HG03097 (cell line): Measurements from ENCODE around the gene TNNC1.

ENCODE experiments used
- ATAC-seq: cut with Tn5 transposase; IDR thresholded peaks from one replicate; pipeline ENCODE4 v1.9.1; 2021; ENCODE audit not compliant: unreplicated experiment, low FRiP score

The TNNC1 gene

GRCh38 chr3:52458770-52459545 lies 5.1 kb upstream of the TNNC1 start:
- ATAC-seq: no peak

- ATAC-seq: no peak
Measured at GRCh38 chr3:52458031-52458760, 4.4 kb upstream of the TNNC1 start.

- ATAC-seq: no peak
Measured at GRCh38 chr3:52456800-52457183, 3.0 kb upstream of the TNNC1 start.

GRCh38 chr3:52456169-52456799 lies 2.4 kb upstream of the TNNC1 start:
- no peak for ATAC-seq

DNA sequence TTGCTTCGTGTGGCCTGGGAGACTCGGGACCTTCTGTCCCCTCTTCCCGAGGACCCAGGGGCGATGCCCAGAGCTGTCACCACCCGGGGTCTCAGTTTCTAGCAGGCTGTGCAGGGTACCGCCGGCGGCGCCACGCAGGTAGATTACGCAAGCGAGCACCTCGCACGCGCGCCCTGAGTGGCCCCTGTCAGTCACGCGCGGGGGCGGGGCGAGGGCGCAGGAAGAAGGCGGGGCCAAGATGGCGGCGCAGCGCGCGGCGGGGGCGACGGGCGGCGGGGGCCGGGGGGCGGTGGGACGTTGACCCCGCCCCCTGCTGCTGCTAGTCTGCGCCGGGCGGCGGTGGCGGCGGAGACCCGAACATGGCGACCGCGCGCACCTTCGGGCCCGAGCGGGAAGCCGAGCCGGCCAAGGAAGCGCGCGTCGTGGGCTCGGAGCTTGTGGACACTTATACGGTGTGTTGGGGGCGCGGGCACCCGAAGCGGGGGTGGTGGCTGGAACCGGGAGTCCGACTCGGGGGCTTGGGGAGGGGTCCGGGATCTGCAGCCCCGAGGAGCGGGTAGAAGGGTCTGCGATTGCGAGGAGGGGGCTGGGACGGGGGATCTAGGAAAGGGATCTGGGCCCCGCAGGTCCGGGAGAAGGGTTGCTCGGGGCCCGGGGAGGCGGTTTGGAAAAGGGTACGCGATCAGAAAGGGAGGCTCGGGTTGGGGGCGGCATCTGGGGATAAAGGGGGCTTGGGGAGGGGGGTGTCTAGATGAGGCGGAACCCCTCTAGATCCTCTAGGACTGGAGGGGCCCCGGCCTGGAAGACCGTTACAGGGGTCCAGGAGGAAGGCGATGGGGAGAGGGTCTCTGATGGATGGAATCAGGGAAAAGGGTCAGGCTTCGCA lies 1.7 kb upstream of the TNNC1 start, which contains the start of gene NISCH:
Gene NISCH (plus strand): TSS at position 322 of the 886 bp plus-strand sequence. CDS start 38 bp downstream, at position 360.
- no peak for ATAC-seq

DNA sequence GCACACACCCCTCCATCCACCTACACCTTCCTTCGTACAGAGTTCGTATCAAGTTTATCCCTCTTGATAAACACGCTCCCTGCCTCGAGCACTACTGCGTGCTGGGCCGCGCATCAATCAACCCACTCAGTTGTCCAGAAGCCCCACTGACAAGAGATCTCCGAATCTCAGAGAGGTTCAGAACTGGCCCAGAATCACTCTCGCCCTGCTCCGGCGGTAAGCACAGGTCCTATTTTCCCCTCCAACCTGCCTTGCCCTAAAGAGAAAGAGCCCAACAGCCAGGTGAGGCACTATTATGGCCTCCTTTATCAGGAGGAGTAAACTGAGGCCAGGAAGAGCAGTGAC lies 1.1 kb upstream of the TNNC1 start:
- no peak for ATAC-seq

- no peak for ATAC-seq
Measured at GRCh38 chr3:52454250-52454937, 553 bp upstream of the TNNC1 start.

DNA sequence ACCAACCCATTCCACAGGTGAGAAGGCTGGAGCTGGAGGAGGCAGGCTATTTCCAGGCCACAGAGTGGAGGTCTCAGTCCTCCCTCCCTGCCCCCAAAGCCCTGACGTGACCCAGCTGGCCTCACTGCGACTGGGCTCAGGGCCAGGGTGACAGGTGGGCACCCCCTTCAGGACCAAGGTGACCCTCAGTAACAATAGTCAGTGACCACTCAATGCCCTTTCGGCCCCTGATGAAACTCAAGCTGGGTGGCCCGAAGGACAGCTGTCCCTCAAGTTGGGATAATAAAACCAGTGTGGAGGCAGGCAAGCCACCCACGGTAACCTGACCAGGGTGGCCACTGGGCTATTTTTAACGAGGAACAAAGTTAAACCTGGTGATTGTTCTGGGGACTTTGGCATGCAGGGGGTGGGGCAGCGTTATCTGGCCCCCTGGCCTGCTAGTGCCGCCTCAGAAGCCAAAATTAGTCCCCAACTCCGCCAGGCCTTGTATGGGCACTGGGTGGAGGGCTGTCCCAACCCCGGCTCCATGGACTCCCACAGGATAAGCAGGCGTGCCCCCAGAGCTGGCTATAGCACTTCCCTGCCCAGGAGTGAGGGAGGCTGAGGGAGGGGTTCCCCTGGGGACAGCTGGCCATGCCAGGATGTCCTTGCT lies 1.1 kb downstream of the TNNC1 start:
- ATAC-seq: no peak

GRCh38 chr3:52452126-52452525 lies 1.7 kb downstream of the TNNC1 start:
- no peak for ATAC-seq

- ATAC-seq: no peak
Measured at GRCh38 chr3:52451237-52452083, 2.4 kb downstream of the TNNC1 start.

- no peak for ATAC-seq
Measured at GRCh38 chr3:52450489-52451236, 3.2 kb downstream of the TNNC1 start.

DNA sequence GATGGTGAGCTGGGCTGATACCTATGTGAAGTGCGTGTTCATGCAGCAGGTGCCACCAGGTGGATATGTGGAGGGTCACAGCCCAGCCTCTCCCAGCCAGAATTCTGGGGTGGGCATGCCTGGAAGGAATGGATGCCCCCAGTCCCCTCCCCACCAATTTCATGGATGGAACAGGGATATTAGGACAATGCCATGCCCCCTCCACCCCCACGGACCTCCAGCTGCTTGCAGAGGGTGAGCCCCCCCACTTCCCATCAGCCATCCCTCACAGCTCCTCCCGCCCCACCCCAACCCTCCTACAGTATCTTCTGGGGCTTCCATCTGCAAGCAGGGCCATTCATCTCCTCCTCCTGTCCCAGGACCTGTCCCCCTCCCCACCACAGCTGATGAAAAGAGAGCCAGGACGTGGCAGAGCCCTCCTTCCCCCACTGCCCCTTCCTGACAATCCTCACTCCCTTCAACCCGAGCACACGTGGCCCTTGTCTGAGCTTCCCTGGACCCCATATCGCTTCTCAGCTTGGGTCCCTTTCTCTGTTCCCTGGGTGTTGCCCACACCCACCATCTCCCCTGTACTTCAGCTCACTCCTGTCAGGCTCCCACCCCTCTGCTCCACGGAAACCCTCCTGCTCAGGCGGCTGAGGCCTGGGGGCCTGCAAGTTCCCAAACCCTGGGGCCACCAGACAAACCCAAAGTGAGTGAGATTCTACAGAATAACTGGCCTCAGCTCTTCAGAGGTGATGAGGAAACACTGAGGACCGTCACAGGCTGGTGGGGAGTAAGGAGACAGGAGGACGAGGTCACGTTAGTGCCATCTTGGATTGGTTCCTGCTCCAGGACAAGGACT lies 6.1 kb downstream of the TNNC1 start:
- no peak for ATAC-seq

DNA sequence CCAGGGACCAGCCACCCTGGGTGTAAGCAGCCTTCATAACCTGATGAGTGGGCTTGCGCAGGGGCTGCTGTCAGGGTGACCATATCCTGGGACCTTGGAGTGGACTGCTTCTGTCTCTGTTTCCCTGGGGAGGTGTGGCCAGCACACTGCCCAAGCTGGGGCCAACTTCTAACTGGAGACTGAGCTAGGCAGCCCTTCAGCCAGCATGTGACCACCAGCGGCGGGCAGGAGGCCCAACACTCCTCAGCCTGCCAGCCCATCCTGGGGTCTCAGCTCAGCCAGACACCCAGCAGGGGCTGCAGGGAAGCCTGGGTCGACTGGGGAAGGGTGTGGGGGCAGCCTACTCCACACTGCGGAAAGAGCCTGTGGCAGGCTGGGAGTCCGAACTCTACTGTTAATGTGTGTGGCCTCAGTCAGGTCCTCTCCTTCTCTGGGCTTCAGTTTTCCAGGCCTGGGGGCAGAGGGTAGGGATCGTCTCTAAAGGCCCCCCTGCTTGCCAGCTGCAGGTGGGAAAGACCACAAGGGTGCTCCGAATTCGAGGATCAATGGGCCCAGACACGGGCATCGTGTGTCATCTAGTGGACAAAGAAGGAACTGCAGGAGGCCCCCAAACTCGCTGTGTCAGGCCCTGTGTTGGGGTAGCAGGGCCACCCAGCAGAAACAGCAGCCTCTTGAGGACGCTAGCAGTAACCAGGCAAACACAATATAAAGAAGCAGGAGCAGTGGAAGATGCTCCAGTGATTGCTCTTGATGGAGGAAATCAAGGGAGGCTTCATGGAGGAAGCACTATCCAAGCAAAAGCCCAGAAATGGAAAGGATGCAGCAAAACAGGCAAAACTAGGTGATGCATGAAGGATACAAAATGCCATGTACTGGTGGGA lies 7.0 kb downstream of the TNNC1 start:
- no peak for ATAC-seq

DNA sequence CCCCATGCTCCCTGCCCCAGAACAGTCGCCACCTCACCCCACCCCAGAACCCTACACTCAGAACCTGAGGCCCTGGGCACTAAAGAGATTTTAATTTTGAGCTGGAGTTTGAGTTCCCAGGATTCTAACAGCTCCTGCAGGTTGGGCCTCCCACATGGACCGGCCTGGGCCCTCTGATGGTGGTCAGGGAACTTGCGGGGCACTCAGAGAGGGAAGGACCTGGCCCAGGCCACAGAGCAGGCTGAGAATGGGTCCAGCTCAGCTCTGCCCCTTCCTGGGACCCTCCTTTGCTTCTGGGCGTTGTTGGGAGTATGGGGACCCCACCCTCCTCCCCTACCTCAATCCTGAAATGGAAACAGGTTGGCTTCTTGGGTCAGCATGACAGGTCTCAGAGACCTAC lies 7.8 kb downstream of the TNNC1 start:
- no peak for ATAC-seq

GRCh38 chr3:52444860-52445793 lies 8.7 kb downstream of the TNNC1 start, which contains the start of gene SEMA3G:
SEMA3G (minus strand) TSS chr3:52445103; CDS start chr3:52445027, 76 bp downstream.
- ATAC-seq: peak; percentile 60
